Measurements from ENCODE around the gene ACTL6B. TPM values are rescaled to one million over a fixed set of nuclear protein-coding genes. Genes with fewer than 3 reads are reported as not detected.
A peak's percentile ranks its signal among the peaks of the same experiment; 100 is the strongest.

The ACTL6B gene
- total and polyA plus RNA-seq, 9 of the 15 experiments (the other 6 are each of a cell fraction or from before 2014, with no cell fraction given): not detected

GRCh38 chr7:100604028-100604975, 51.9 kb downstream of the ACTL6B start (continued):
- TF ChIP-seq GTF2E2 (tag; IDR thresholded peaks at IDR 0.05): no peak
- TF ChIP-seq YY1 (IDR thresholded peaks at IDR 0.05; ENCODE audit: borderline replicate concordance in 1 of 3, control insufficient read depth in 1 of 3, extremely low read depth in 1 of 3, insufficient read depth in 3 of 3, insufficient read length in 1 of 3, insufficient replicate concordance in 2 of 3, low read depth in 1 of 3, low read length in 2 of 3): peak in 2 of 3 experiments; percentile 39 to 41
- no peak for TF ChIP-seq NFE2 (IDR thresholded peaks at IDR 0.05; ENCODE audit: low read depth)
- peak; percentile 63; the same call in 1 of the 2 replicates for TF ChIP-seq ETS1 (conservative IDR thresholded peaks at IDR 0.05; ENCODE audit: control insufficient read depth, low read depth, low read length)
- TF ChIP-seq C11orf30 (IDR thresholded peaks at IDR 0.05; ENCODE audit: low read depth): no peak
- no peak for TF ChIP-seq THRAP3 (IDR thresholded peaks at IDR 0.05; ENCODE audit: borderline replicate concordance)
- no peak for TF ChIP-seq ZNF217 (CRISPR knock-in tag; IDR thresholded peaks at IDR 0.05)
- TF ChIP-seq ZSCAN32 (CRISPR knock-in tag; IDR thresholded peaks at IDR 0.05): no peak
- TF ChIP-seq ZNF239 (CRISPR knock-in tag; IDR thresholded peaks at IDR 0.05): no peak
- TF ChIP-seq TBL1XR1 (IDR thresholded peaks at IDR 0.05; ENCODE audit: low read length in 2 of 2): no peak; a peak in 1 of 4 replicates
- no peak for TF ChIP-seq ZNF140 (CRISPR knock-in tag; IDR thresholded peaks at IDR 0.05)
- TF ChIP-seq SMC3 (conservative IDR thresholded peaks at IDR 0.05; ENCODE audit: insufficient read depth, low read depth, low read length): peak; percentile 27; the same call in 1 of the 2 replicates
- peak; percentile 61; the same call in 1 of the 2 replicates for TF ChIP-seq PHF8 (IDR thresholded peaks at IDR 0.05; ENCODE audit: borderline replicate concordance, low read length)
- TF ChIP-seq MYNN (IDR thresholded peaks at IDR 0.05): 0 out of 2 replicates have a peak, but pooled peaks have one; percentile 41
- no peak for TF ChIP-seq MYNN (CRISPR knock-in tag; IDR thresholded peaks at IDR 0.05)
- no peak for TF ChIP-seq CBX2 (IDR thresholded peaks at IDR 0.05; ENCODE audit: insufficient read depth, low read length, poor library complexity, severe bottlenecking)
- no peak for TF ChIP-seq TCF7 (IDR thresholded peaks at IDR 0.05; ENCODE audit: borderline replicate concordance)
- no peak for TF ChIP-seq CAMTA2 (CRISPR knock-in tag; conservative IDR thresholded peaks at IDR 0.05)
- no peak for TF ChIP-seq HDAC3 (IDR thresholded peaks at IDR 0.05; ENCODE audit: borderline replicate concordance, partially characterized antibody)
- TF ChIP-seq ZNF274 (IDR thresholded peaks at IDR 0.05; ENCODE audit: borderline replicate concordance, low read depth, low read length): no peak
- TF ChIP-seq SMARCA4 (IDR thresholded peaks at IDR 0.05): peak; percentile 72
- no peak for TF ChIP-seq RFX1 (IDR thresholded peaks at IDR 0.05)
- TF ChIP-seq RBM14 (IDR thresholded peaks at IDR 0.05; ENCODE audit: borderline replicate concordance, insufficient read depth, low read depth, low read length): no peak
- TF ChIP-seq GATAD2B (IDR thresholded peaks at IDR 0.05; ENCODE audit: borderline replicate concordance): no peak; the same call in 1 of the 2 replicates
- peak in 1 of 2 experiments; percentile 79; a peak in 2 of 4 replicates for TF ChIP-seq NONO (IDR thresholded peaks at IDR 0.05; ENCODE audit: low read depth in 2 of 2, low read length in 1 of 2)
- no peak for TF ChIP-seq THRA (IDR thresholded peaks at IDR 0.05)
- no peak for TF ChIP-seq COPS2 (conservative IDR thresholded peaks at IDR 0.05)

Data from K562 (cell line).